ENCODE data around the gene PTGDR2. TPM values are rescaled to one million over a fixed set of nuclear protein-coding genes. Genes with fewer than 3 reads are reported as not detected.

PTGDR2 gene
- total RNA-seq, 1 experiment from 2014 or later, result 0.31 TPM

DNA sequence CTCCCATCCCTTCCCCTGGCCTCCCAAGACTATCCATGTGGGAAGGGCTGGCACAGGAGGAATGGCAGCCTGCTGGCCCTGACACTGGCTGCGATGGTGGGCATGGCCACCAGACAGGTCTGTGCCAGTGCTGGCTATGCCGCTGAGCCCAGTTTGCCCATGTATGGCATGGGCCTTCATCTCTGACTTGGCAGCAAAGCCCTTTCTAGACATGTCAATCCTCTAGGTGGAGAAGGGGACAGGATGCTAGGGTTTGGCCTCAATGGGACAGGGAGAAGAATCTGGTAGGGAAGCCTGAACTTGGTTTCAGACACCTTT is 20.4 kb upstream of the PTGDR2 start:
- Mint-ChIP-seq H3K36me3 (ENCODE audit: insufficient read depth, unreplicated experiment) (no peaks in the 10 kb centered on the region), H3K9me3 (ENCODE audit: low read depth, unreplicated experiment) (no peaks in the 10 kb centered on the region), H3K4me3 (ENCODE audit: low read depth, unreplicated experiment) (no peak overlapping the region), H3K4me1 (ENCODE audit: low read depth, unreplicated experiment) (no peaks in the 10 kb centered on the region), H3K27me3 (ENCODE audit: unreplicated experiment) (no peaks in the 10 kb centered on the region), H3K27ac (ENCODE audit: unreplicated experiment) (no peak overlapping the region)
- no TSS peak for BruUV-seq (replicated peaks)
- TF ChIP-seq, protein P1, sequence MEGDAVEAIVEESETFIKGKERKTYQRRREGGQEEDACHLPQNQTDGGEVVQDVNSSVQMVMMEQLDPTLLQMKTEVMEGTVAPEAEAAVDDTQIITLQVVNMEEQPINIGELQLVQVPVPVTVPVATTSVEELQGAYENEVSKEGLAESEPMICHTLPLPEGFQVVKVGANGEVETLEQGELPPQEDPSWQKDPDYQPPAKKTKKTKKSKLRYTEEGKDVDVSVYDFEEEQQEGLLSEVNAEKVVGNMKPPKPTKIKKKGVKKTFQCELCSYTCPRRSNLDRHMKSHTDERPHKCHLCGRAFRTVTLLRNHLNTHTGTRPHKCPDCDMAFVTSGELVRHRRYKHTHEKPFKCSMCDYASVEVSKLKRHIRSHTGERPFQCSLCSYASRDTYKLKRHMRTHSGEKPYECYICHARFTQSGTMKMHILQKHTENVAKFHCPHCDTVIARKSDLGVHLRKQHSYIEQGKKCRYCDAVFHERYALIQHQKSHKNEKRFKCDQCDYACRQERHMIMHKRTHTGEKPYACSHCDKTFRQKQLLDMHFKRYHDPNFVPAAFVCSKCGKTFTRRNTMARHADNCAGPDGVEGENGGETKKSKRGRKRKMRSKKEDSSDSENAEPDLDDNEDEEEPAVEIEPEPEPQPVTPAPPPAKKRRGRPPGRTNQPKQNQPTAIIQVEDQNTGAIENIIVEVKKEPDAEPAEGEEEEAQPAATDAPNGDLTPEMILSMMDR (IDR thresholded peaks at IDR 0.05; ENCODE audit: unreplicated experiment), result no peak
- intact Hi-C loops (cut with micrococcal nuclease; ENCODE audit: unreplicated experiment), result no loop called here
- DNase-seq, result no peak
- CTCF ChIA-PET, result no interaction called here

GRCh38 chr11:60875366-60876167 is 19.8 kb upstream of the PTGDR2 start:
- no TSS peak for BruUV-seq (replicated peaks)
- DNase-seq, result no peak
- Mint-ChIP-seq H3K27me3 (ENCODE audit: unreplicated experiment) (no peaks in the 10 kb centered on the region), H3K9me3 (ENCODE audit: low read depth, unreplicated experiment) (no peaks in the 10 kb centered on the region), H3K4me3 (ENCODE audit: low read depth, unreplicated experiment) (no peak overlapping the region), H3K27ac (ENCODE audit: unreplicated experiment) (no peak overlapping the region), H3K4me1 (ENCODE audit: low read depth, unreplicated experiment) (no peaks in the 10 kb centered on the region), H3K36me3 (ENCODE audit: insufficient read depth, unreplicated experiment) (no peaks in the 10 kb centered on the region)
- TF ChIP-seq, protein P1 (IDR thresholded peaks at IDR 0.05; ENCODE audit: unreplicated experiment), result no peak
- CTCF ChIA-PET, result no interaction called here
- intact Hi-C loops (cut with micrococcal nuclease; ENCODE audit: unreplicated experiment), result no loop called here

GRCh38 chr11:60874421-60875365 is 18.9 kb upstream of the PTGDR2 start:
- Mint-ChIP-seq H3K27ac (ENCODE audit: unreplicated experiment) (no peak overlapping the region), H3K4me1 (ENCODE audit: low read depth, unreplicated experiment) (no peaks in the 10 kb centered on the region), H3K36me3 (ENCODE audit: insufficient read depth, unreplicated experiment) (no peaks in the 10 kb centered on the region), H3K4me3 (ENCODE audit: low read depth, unreplicated experiment) (no peak overlapping the region), H3K27me3 (ENCODE audit: unreplicated experiment) (no peaks in the 10 kb centered on the region), H3K9me3 (ENCODE audit: low read depth, unreplicated experiment) (no peaks in the 10 kb centered on the region)
- DNase-seq, result no peak
- BruUV-seq (replicated peaks), result no TSS peak
- CTCF ChIA-PET, result no interaction called here
- intact Hi-C loops (cut with micrococcal nuclease; ENCODE audit: unreplicated experiment), result no loop called here
- TF ChIP-seq, protein P1 (IDR thresholded peaks at IDR 0.05; ENCODE audit: unreplicated experiment), result no peak

GRCh38 chr11:60873533-60873932 is 17.8 kb upstream of the PTGDR2 start:
- intact Hi-C loops (cut with micrococcal nuclease; ENCODE audit: unreplicated experiment), result no loop called here
- TF ChIP-seq, protein P1 (IDR thresholded peaks at IDR 0.05; ENCODE audit: unreplicated experiment), result no peak
- no peaks in the 10 kb centered on the region for H3K9me3 Mint-ChIP-seq (ENCODE audit: low read depth, unreplicated experiment)
- H3K27me3 Mint-ChIP-seq (ENCODE audit: unreplicated experiment), result no peaks in the 10 kb centered on the region
- DNase-seq, result no peak
- no peaks in the 10 kb centered on the region for H3K4me1 Mint-ChIP-seq (ENCODE audit: low read depth, unreplicated experiment)
- no TSS peak for BruUV-seq (replicated peaks)
- H3K36me3 Mint-ChIP-seq (ENCODE audit: insufficient read depth, unreplicated experiment), result no peaks in the 10 kb centered on the region
- no peak overlapping the region for H3K4me3 Mint-ChIP-seq (ENCODE audit: low read depth, unreplicated experiment)
- H3K27ac Mint-ChIP-seq (ENCODE audit: unreplicated experiment), result no peak overlapping the region
- CTCF ChIA-PET, result no interaction called here

All from Calu3 (cell line).